ENCODE data around the gene DHRS3. TPM values are rescaled to one million over a fixed set of nuclear protein-coding genes. Genes with fewer than 3 reads are reported as not detected.

Gene DHRS3
- total RNA-seq, 1 experiment from 2014 or later, result 0.19 TPM

- H2AFZ ChIP-seq (ENCODE audit: low read length), result no peak overlapping the region
- H3K9ac ChIP-seq (ENCODE audit: low read length), result no peak overlapping the region
- no peak overlapping the region for H3K4me2 ChIP-seq (ENCODE audit: low read depth, low read length, poor library complexity, severe bottlenecking)
Measured at GRCh38 chr1:12556368-12556930, 61.6 kb downstream of the DHRS3 start.

GRCh38 chr1:12555411-12556367 is 62.3 kb downstream of the DHRS3 start:
- H3K9me3 ChIP-seq (ENCODE audit: low read length), result no peaks in the 10 kb centered on the region
- DNase-seq, result no peak
- H3K36me3 ChIP-seq (ENCODE audit: insufficient read depth, low read length), result no peaks in the 10 kb centered on the region
- H3K9me2 ChIP-seq (replicated peaks; ENCODE audit: insufficient read depth, low read length), result no peaks in the 10 kb centered on the region
- no peaks in the 10 kb centered on the region for H3K27me3 ChIP-seq (ENCODE audit: low read length)
- H4K20me1 ChIP-seq (ENCODE audit: insufficient read depth, low read depth, low read length), result no peaks in the 10 kb centered on the region
- H3K4me1 ChIP-seq (ENCODE audit: low read length), result no peaks in the 10 kb centered on the region
- no peak overlapping the region for H3K27ac ChIP-seq (ENCODE audit: low read length)
- no peak overlapping the region for H3K4me2 ChIP-seq (ENCODE audit: low read depth, low read length, poor library complexity, severe bottlenecking)
- H2AFZ ChIP-seq (ENCODE audit: low read length), result no peak overlapping the region
- no peaks in the 10 kb centered on the region for H3K79me2 ChIP-seq (ENCODE audit: low read length)
- no peak overlapping the region for H3K4me3 ChIP-seq (ENCODE audit: low read length)
- H3K9ac ChIP-seq (ENCODE audit: low read length), result no peak overlapping the region

More at GRCh38 chr1:12556368-12556930, 61.6 kb downstream of the DHRS3 start:
- Histone ChIP-seq H4K20me1 (ENCODE audit: insufficient read depth, low read depth, low read length) (no peaks in the 10 kb centered on the region), H3K4me3 (ENCODE audit: low read length) (no peak overlapping the region), H3K4me1 (ENCODE audit: low read length) (no peaks in the 10 kb centered on the region), H3K9me3 (ENCODE audit: low read length) (no peaks in the 10 kb centered on the region), H3K27me3 (ENCODE audit: low read length) (no peaks in the 10 kb centered on the region), H3K27ac (ENCODE audit: low read length) (no peak overlapping the region), H3K79me2 (ENCODE audit: low read length) (no peaks in the 10 kb centered on the region), H3K9me2 (replicated peaks; ENCODE audit: insufficient read depth, low read length) (no peaks in the 10 kb centered on the region), H3K36me3 (ENCODE audit: insufficient read depth, low read length) (no peaks in the 10 kb centered on the region)
- DNase-seq, result no peak

- no peaks in the 10 kb centered on the region for H3K9me2 ChIP-seq (replicated peaks; ENCODE audit: insufficient read depth, low read length)
- no peak overlapping the region for H3K9ac ChIP-seq (ENCODE audit: low read length)
- no peaks in the 10 kb centered on the region for H3K4me1 ChIP-seq (ENCODE audit: low read length)
- no peaks in the 10 kb centered on the region for H3K79me2 ChIP-seq (ENCODE audit: low read length)
- H3K4me3 ChIP-seq (ENCODE audit: low read length), result no peak overlapping the region
- no peak overlapping the region for H2AFZ ChIP-seq (ENCODE audit: low read length)
- no peaks in the 10 kb centered on the region for H3K36me3 ChIP-seq (ENCODE audit: insufficient read depth, low read length)
- H3K9me3 ChIP-seq (ENCODE audit: low read length), result no peaks in the 10 kb centered on the region
- H3K4me2 ChIP-seq (ENCODE audit: low read depth, low read length, poor library complexity, severe bottlenecking), result no peak overlapping the region
- no peaks in the 10 kb centered on the region for H4K20me1 ChIP-seq (ENCODE audit: insufficient read depth, low read depth, low read length)
- H3K27ac ChIP-seq (ENCODE audit: low read length), result no peak overlapping the region
- no peaks in the 10 kb centered on the region for H3K27me3 ChIP-seq (ENCODE audit: low read length)
- DNase-seq, result no peak
Measured at GRCh38 chr1:12554521-12555305, 63.3 kb downstream of the DHRS3 start.

GRCh38 chr1:12553963-12554362 is 64.0 kb downstream of the DHRS3 start:
- no peak overlapping the region for H3K9ac ChIP-seq (ENCODE audit: low read length)
- H3K4me2 ChIP-seq (ENCODE audit: low read depth, low read length, poor library complexity, severe bottlenecking), result no peak overlapping the region
- no peaks in the 10 kb centered on the region for H3K4me1 ChIP-seq (ENCODE audit: low read length)
- peak; percentile 44 for DNase-seq
- H3K9me2 ChIP-seq (replicated peaks; ENCODE audit: insufficient read depth, low read length), result no peaks in the 10 kb centered on the region
- no peaks in the 10 kb centered on the region for H4K20me1 ChIP-seq (ENCODE audit: insufficient read depth, low read depth, low read length)
- no peaks in the 10 kb centered on the region for H3K27me3 ChIP-seq (ENCODE audit: low read length)
- no peak overlapping the region for H2AFZ ChIP-seq (ENCODE audit: low read length)
- no peaks in the 10 kb centered on the region for H3K9me3 ChIP-seq (ENCODE audit: low read length)
- H3K4me3 ChIP-seq (ENCODE audit: low read length), result no peak overlapping the region
- no peaks in the 10 kb centered on the region for H3K36me3 ChIP-seq (ENCODE audit: insufficient read depth, low read length)
- H3K27ac ChIP-seq (ENCODE audit: low read length), result no peak overlapping the region
- no peaks in the 10 kb centered on the region for H3K79me2 ChIP-seq (ENCODE audit: low read length)

GRCh38 chr1:12552951-12553921 is 64.8 kb downstream of the DHRS3 start:
- Histone ChIP-seq H3K4me1 (ENCODE audit: low read length) (no peaks in the 10 kb centered on the region), H2AFZ (ENCODE audit: low read length) (no peak overlapping the region), H3K27me3 (ENCODE audit: low read length) (no peaks in the 10 kb centered on the region), H3K9me3 (ENCODE audit: low read length) (no peaks in the 10 kb centered on the region), H3K36me3 (ENCODE audit: insufficient read depth, low read length) (no peaks in the 10 kb centered on the region), H3K4me3 (ENCODE audit: low read length) (no peak overlapping the region), H3K79me2 (ENCODE audit: low read length) (no peaks in the 10 kb centered on the region), H3K9ac (ENCODE audit: low read length) (no peak overlapping the region), H3K27ac (ENCODE audit: low read length) (no peak overlapping the region), H4K20me1 (ENCODE audit: insufficient read depth, low read depth, low read length) (no peaks in the 10 kb centered on the region), H3K9me2 (replicated peaks; ENCODE audit: insufficient read depth, low read length) (no peaks in the 10 kb centered on the region), H3K4me2 (ENCODE audit: low read depth, low read length, poor library complexity, severe bottlenecking) (no peak overlapping the region)
- no peak for DNase-seq

- Histone ChIP-seq H3K9me2 (replicated peaks; ENCODE audit: insufficient read depth, low read length) (no peaks in the 10 kb centered on the region), H4K20me1 (ENCODE audit: insufficient read depth, low read depth, low read length) (no peaks in the 10 kb centered on the region), H3K79me2 (ENCODE audit: low read length) (no peaks in the 10 kb centered on the region), H3K27ac (ENCODE audit: low read length) (no peak overlapping the region), H3K27me3 (ENCODE audit: low read length) (no peaks in the 10 kb centered on the region), H3K9me3 (ENCODE audit: low read length) (no peaks in the 10 kb centered on the region), H3K36me3 (ENCODE audit: insufficient read depth, low read length) (no peaks in the 10 kb centered on the region), H3K4me1 (ENCODE audit: low read length) (no peaks in the 10 kb centered on the region), H3K4me2 (ENCODE audit: low read depth, low read length, poor library complexity, severe bottlenecking) (no peak overlapping the region), H3K4me3 (ENCODE audit: low read length) (no peak overlapping the region), H2AFZ (ENCODE audit: low read length) (no peak overlapping the region), H3K9ac (ENCODE audit: low read length) (no peak overlapping the region)
- no peak for DNase-seq
Measured at GRCh38 chr1:12552111-12552888, 65.7 kb downstream of the DHRS3 start.

- no peak for DNase-seq
- Histone ChIP-seq H4K20me1 (ENCODE audit: insufficient read depth, low read depth, low read length) (no peaks in the 10 kb centered on the region), H3K9me3 (ENCODE audit: low read length) (no peaks in the 10 kb centered on the region), H3K27ac (ENCODE audit: low read length) (no peak overlapping the region), H3K4me3 (ENCODE audit: low read length) (no peak overlapping the region), H3K36me3 (ENCODE audit: insufficient read depth, low read length) (no peaks in the 10 kb centered on the region), H2AFZ (ENCODE audit: low read length) (no peak overlapping the region), H3K9ac (ENCODE audit: low read length) (no peak overlapping the region), H3K27me3 (ENCODE audit: low read length) (no peaks in the 10 kb centered on the region), H3K9me2 (replicated peaks; ENCODE audit: insufficient read depth, low read length) (no peaks in the 10 kb centered on the region), H3K79me2 (ENCODE audit: low read length) (no peaks in the 10 kb centered on the region), H3K4me2 (ENCODE audit: low read depth, low read length, poor library complexity, severe bottlenecking) (no peak overlapping the region), H3K4me1 (ENCODE audit: low read length) (no peaks in the 10 kb centered on the region)
Measured at GRCh38 chr1:12551584-12551983, 66.4 kb downstream of the DHRS3 start.
